GM18511 (cell line): ENCODE measurements around the gene HSDL1.

ENCODE experiments used
- ATAC-seq: cut with Tn5 transposase; IDR thresholded peaks from one replicate; pipeline ENCODE4 v1.9.1; 2021; ENCODE audit warnings: mild to moderate bottlenecking, moderate library complexity; ENCODE audit not compliant: unreplicated experiment

HSDL1 gene

DNA sequence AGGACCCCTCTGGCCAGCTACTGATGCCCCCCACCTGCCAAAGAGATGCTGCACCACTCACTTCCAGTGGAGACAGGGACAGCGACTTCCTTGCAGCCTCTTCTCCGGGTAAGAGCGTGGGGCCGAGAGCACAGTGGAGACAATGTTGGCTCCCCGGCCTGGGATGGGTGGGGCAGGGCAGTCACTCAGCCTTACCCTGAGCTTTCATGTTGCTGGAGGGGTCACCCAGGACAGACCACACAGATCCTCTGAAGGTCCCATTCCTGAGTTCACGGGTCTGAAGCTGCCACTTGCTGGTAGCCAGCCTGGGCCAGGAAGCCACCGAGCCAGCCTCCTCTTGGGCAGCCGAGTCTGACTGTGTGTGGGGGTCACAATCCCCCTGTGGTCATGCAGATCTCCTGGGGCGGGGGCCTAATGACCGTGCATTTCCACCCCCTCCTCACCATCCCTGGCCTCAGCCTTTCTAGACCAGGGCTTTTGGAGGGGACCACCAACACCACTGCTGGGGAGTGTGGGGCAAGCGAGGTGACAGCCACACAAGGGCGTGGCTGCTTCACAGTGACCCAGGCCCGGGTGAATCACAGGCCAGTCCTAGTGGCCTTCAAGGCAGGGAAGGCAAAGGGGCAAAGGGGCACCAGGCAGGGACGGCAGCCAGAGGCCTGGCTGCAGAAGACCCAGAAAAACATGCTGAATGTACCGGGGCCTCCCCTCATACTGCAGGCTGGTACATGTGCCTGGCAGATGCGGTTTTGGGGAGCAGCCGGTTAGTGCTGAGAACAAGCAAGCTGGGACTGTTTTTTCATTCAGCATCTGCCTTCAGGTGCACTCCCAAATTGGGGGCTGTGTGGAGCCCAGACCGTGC lies 31.4 kb upstream of the HSDL1 start:
- no peak for ATAC-seq

DNA sequence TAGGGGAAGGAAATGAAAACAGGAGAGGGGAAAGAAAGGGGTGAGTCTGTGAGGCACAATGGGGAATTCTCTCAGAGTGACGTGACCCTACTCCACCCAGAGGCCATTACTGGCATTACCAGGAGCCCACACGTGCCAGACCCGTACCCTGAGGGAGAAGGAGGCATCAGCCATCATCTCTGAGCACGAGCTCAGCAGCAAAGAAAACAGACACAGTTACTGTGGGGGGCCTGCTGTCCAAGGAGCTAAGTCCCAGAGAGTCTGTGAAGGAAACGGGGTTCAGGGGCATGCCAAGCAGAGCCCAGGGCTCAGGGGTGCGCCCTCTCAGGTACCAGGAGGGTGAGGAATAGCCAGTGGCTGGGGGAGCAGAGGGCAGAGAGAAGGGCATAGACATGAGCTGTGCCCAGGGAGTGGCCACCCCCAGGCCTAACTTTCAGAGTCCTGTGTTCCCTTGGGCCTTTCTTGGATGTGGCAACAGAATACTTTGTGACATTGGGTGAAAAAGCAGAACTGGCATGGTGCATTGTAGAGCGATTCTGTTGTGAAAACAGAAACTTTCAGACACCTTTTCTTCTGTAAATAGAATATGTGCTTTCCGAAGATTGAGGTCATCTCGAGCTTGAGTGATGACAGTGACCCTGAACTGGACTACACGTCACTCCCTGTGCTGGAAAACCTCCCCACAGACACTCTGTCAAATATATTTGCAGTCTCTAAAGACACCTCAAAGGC lies 30.5 kb upstream of the HSDL1 start:
- peak; percentile 88 for ATAC-seq

DNA sequence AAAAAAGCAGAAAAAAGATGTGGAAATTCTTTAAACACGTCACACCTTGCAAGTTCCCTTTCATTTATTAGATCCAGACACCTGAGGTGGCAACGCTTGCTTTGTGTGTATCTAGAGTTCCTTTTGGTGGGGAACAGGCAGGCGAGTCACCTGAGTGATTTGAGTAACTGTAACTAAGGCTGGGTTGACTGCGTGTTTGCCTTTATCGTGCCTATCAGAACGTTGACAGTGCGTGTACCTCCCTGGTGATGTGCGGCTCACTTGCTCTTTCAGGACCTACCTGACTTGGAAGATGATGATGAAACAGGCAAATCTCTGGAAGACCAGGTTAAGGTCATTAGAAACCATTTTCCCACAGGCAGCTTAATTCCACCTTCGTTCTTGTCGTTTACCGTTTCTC lies 29.4 kb upstream of the HSDL1 start:
- no peak for ATAC-seq

DNA sequence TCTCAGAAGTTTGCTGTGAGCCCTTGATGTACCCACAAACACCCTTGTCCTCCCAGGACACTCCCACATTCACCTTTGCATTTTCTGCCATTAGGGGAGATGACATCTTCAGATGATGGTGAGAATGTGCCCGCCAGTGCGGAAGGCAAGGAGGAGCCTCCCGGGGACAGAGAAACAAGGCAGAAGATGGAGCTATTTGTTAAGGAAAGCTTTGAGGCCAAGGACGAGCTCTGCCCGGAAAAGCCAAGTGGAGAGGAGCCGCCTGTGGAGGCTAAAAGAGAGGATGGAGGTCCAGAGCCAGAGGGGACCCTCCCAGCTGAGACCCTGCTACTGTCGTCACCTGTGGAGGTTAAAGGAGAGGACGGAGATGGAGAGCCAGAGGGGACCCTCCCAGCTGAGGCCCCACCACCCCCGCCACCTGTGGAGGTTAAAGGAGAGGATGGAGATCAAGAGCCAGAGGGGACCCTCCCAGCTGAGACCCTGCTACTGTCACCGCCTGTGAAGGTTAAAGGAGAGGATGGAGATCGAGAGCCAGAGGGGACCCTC lies 24.9 kb upstream of the HSDL1 start:
- no peak for ATAC-seq

DNA sequence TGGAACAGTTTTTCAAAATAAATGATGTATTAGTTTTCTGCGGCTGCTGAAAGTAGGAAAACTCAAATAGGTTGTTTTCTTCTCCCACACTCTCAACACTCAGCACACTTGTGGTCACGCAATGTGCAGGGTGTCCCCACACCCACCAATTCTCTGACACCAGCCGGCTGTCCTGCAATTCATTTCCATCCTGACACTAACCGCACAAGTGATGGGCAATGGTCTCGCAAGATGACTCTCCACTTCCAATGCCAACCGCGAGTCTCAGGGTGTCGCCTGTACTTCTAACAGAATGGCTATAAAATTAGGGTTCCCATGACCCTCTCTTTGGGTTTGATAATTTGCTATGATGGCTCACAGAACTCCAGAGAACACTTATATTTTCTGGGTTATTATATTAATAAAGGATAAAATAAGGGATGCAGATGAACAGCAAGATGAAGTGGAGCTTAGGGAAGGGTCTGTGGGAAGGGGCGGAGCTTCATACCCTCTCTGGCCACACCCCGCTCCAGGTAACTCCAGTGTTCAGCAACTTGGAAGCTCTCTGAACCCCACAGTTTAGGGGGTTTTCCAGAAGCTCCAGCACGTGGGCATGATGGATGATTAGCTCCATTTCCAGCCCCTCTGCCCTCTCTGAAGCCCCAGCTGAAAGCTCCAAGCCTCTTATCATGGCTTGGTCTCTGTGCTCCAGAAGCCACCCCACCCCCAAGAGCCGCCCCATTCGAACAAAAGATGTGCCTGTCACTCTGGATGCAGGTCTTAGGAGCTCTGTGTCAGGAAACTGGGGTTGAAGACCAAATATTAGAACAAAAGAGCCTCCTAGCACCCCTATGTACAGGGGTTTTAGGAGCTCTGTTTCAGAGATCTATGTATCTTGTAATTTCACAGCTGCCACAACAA lies 22.1 kb upstream of the HSDL1 start:
- ATAC-seq, result no peak

DNA sequence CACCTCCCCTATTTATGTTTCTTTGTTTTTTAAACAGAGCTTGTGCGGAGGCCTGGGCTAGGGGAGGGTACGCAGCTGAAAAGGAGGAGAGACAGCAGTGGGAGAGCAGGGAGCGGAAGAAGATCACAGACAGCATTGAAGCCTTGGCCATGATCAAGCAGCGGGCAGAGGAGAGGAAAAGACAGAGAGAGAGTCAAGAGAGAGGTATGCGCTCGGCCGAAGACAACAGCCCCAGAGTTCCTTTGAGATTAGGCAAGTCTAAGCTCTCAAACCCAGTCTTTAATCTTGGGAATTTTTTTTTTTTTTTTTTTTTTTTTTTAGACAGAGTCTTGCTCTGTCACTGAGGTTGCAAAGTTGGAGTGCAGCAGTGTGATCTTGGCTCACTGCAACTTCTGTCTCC lies 20.8 kb upstream of the HSDL1 start:
- no peak for ATAC-seq

DNA sequence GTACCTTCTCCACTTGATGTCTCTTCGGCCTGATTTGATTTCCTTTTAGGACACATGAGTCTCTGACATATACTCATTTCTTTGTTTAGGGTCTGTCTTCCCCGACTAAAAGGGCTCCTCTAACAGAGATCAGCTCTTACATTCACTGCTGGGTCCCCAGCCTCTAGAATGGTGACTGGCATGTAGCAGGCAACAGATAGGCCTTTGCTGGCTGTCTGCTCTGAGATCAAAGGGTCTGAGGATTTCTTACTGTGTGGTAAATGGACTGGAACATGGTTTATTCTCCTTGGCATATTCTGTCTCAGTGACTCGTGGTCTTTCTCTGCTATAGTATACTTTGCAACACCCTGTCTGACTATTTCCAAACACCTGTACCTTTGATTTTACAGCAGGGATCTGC lies 16.8 kb upstream of the HSDL1 start:
- ATAC-seq, result no peak

DNA sequence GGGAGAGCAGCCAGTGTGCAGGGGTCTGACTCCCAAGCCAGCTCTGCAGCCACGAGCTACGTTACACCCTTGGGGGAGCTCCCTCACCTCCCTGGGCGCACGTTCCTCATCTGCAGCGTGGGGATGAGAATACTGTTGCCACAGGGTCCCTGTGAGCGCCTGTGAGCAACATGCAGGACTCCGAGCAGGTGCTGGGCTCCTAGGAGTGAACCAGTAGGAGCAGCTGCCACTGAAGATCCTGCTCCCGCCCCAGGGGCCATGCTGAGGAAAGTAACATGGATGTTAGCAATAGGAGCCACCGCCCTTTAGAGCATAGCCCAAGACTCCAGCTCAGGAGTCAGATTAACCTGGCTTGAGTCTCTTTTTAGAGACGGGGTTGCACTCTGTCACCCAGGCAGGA lies 16.1 kb upstream of the HSDL1 start:
- no peak for ATAC-seq

DNA sequence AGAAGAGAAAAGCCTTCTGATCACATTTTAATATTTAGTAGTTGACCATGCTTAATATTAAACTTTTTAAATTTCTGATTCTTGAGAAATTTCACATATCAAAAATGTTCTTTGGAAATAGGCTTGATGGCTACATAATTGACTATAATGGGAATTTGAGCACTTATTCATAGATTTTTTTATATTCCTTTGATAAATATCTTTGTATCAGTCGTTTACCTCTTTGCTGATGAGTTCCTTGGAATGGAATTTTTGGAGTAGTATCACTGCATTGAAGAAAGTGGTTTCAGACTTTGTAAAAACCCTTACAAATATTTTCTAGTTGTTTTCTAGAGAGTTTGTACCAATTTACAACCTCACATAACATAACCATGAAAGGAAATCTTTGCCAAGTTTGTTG lies 14.8 kb upstream of the HSDL1 start:
- no peak for ATAC-seq

DNA sequence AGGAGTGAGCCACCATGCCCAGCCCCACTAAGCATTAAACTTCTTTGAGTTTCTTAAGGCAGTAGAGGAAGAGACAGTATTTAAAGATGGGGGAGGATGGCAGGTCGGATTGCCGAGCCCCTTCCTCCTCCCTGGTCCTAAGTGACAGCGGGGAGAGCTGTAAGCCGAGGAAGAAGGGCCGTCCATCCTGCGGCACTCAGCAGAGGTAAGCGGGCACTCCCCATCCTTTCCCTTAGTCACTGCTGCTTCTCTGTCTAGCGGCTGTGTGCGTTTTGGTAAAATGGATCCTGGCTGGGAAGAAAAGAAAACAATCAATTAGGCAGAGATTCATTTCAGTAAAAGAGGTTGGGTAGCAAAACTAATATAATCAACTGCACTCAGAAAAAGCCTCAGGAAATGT lies 14.0 kb upstream of the HSDL1 start:
- ATAC-seq, result no peak

DNA sequence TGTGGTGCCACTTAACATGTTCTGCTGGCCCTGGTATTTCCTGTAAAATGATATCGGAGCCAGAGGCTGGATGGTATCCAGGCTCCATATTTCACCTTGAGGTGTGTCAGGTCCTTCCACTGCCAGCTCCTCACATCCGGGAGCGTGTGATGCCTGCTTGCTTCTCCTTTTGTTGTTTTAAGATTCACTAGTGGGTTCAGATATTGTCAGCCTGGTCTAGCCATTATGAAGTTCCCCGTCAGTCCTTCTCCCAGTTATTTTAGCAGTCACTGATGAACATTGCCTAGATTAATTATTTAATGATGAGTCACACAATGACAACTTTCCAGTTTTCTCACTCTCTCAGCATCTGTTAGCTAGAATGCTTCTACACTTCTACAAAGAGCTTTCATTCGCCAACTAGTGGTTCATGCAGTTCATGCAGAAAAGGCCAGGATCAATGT lies 11.4 kb upstream of the HSDL1 start:
- ATAC-seq, result no peak

DNA sequence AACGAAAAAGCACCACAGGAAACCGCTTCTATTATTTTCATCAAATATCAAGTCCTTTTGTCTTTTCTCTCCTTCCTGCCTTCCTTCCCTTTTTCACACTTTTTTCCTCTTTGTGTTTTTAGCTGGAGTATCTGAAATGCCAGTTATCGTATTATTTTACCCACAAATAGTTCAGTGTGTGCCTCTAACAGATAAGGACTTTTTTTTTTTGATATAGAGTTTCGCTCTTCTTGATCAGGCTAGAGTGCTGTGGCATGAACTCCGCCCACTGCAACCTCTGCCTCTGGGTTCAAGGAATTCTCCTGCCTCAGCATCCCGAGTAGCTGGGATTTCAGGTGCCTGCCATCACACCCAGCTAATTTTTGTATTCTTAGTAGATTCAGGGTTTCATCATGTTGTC lies 10.8 kb upstream of the HSDL1 start:
- ATAC-seq, result no peak

DNA sequence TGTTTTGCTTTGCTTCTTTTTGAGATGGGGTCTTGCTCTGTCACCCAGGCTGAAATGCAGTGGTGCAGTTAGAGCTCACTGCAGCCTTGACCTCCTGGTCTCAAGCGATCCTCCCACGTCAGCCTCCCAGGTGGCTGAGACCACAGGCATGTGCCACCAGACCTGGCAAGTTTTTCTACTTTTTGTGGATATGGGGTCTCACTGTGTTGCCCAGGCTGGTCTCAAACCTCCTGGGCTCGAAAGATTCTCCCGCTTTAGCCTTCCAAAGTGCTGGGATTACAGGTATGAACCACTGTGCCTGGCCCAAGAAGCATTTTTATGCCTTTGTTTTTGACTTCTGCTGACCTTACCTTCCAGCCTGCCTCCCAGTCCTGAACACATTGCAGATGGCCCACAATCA lies 10.2 kb upstream of the HSDL1 start:
- ATAC-seq, result no peak

DNA sequence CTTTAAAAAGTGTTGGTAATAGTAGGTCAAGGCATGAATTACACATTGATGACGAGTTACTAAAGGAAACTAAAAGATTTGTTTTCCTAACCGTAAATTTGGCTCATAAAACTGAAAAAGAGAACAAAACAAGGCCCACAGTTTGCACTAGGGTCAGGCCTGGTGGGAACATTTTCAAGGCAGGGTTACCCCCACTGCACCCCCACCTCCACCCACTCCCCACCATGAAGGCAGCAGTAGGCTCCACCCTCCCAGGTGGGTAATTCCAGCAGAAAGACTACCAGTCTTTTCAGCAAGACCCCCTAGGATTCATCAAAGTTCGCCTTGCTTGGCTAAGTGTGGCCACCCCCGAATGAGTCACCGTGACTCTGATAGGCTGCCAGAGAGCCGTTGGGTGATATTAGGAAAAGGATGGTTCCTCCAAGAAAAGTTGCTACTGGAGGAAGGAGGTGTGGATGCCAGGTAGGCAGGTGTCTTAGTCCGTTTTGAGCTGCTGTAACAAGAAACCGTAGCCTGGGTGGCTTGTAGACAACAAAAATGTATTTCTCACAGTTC lies 8.8 kb upstream of the HSDL1 start:
- ATAC-seq, result no peak

DNA sequence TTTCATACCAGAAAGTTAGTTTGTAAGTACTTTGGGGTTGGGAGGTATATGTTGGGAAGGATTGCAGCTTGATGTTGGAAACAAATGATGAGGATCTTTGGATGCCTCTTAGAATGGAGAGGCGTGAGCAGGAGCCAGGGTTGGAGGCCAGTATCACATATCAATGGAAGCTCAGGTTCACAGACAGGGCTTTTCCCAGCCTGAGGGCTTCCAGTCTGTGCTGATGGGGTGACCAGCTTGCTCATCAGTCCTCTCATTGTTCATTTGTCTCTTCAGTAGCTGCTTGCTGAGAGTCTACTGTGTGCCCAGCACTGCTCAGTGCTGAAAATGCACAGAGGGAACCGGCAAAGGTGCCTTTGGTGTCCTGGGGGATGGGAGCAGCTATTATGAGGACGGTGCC lies 5.9 kb upstream of the HSDL1 start:
- no peak for ATAC-seq

DNA sequence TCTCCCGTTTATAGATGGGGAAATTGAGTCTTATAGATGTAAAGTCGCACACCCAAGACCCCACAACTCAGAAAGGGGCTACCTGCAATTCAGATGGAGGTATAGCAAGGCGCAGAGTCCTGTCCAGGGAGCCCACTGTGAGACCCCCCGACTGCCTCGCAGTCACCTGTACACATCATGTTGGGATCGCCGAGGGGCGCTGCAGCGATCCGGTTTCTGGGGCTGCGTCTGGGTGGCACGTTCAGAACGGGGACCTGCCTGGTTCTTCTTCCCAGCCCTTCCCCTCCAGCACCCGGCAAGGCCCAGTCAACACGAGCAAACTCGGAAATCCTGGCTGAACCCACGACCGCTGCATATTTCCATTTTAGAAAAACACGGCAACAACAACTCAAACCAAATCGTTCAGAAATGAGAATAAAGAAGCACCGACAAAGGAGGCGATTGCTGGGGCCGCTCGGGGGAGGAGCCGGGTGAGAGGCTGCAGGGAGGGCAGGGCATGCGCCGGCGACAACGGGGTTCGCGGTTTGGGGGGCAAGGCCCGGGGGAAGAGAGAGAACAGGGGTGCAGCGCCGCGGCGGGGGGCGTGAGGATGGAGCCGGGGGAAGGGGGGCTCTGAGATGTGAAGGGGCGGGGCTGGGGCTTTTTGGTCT lies 643 bp downstream of the HSDL1 start:
- ATAC-seq, result peak; percentile 40

DNA sequence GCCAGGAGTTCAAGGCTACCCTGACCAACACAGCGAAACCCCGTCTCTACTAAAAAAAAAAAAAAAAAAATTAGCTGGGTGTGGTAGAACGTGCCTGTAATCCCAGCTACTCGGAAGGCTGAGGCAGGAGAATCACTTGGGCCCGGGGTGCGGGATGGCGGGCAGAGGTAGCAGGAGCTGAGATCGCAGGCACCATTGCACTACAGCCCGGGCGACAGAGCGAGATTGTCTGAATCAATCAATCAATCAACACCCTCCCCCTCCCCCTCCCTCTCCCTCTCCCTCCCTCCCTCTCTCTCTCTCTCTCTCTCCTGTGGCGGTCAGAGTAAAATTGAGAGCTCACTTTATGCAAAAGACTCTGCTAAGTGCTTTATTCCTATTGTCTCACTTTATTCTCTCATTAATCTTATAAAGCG lies 1.2 kb downstream of the HSDL1 start:
- ATAC-seq, result no peak

DNA sequence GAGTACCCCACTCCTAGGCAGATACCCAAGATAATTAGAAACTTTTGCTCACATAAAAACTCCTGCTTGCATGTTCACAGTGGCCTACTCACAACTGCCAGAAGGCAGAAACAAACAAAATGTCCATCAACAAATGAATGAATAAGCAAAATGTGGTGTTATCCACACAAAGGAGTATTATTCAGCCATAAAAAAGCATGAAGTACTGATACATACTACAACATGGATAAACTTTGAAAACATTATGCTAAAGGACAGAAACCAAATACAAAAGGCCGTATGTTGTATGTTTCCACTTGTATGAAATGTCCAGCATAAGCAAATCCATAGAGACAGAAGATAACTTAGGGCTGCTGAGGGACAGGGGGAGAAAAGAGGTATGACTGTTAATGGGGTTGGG lies 1.9 kb downstream of the HSDL1 start:
- no peak for ATAC-seq

DNA sequence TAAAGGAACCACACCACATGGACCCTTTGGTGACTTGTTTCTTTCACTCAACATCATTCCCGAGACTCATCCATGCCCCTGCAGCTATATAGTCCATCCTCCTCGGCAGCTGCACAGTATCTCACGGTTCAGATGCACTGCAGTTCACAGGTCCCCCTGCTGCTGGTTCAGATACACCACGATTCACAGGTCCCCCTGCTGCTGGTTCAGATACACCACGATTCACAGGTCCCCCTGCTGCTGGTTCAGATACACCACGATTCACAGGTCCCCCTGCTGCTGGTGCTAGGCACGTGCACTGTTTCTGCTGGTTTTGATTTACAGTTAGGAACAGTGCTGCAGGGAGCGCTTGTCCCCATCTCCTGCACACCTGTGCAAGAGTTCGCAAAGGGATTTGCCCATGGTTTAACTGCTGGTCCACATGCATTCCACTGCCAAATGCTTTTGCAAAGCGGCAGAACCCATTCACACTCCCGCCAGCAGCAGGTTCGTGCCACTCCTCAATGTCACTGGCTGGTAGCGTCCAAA lies 3.8 kb downstream of the HSDL1 start:
- ATAC-seq, result no peak
